HepG2 (cell line): Measurements from ENCODE around the gene MAGI1. TPM values are rescaled to one million over a fixed set of nuclear protein-coding genes. Genes with fewer than 3 reads are reported as not detected.

Experiments used
- ATAC-seq: fragments of 200-7000 bp; cut with Tn5 transposase; 3 replicates; pipeline ENCODE4 v1.9.1; 2020; ENCODE audit warnings: mild to moderate bottlenecking, moderate library complexity
- BruUV-seq: library from RNA; stranded (reverse); fragments of 400-500 nt; replicated peaks from 2 replicates; lab custom pipeline; 2021; lab: Mats Ljungman, UMichigan
- CTCF ChIA-PET: fragments of 300-600 bp; formaldehyde crosslinking; extraction: SDS; loops from one replicate; lab custom pipeline; 2021; ENCODE audit warnings: low total read pairs, inconsistent platforms, low intra/inter-chr PET ratio; lab: Yijun Ruan, JAX
- POLR2A ChIA-PET: fragments of 350-600 bp; sonication (Branson Sonifier 250); formaldehyde crosslinking; loops from one replicate; lab custom pipeline; 2020; ENCODE audit warnings: antibody characterized with exemption, inconsistent platforms; lab: Yijun Ruan, JAX
- DNase-seq: peaks from one replicate; pipeline ENCODE4 v3.0.0-alpha.2; 2015; ENCODE audit warnings: low spot score
- FAIRE-seq: peaks from 3 replicates; lab custom pipeline; 2011; peaks lifted over from hg19 to GRCh38; lab: Jason Lieb, UNC
- H2AFZ ChIP-seq: one replicate; pipeline ENCODE4 v1.6.1; 2011; ENCODE audit warnings: low read length, inconsistent platforms
- H3K27ac ChIP-seq: fragments of 300-600 bp; 3 replicates; pipeline ENCODE4 v1.8.0; 2011; ENCODE audit warnings: mixed run types, mild to moderate bottlenecking, mixed read lengths, low read length, inconsistent platforms; ENCODE audit not compliant: insufficient read depth; ENCODE audit errors: extremely low read length
- H3K27me3 ChIP-seq, 2 experiments: fragments of 200-600 bp in 1 of 2; 2 replicates in 1 of 2; 3 replicates in 1 of 2; pipeline versions ENCODE4 v1.6.0 to v1.8.0; 2011; ENCODE audit warnings: low read length in 2 of 2, mild to moderate bottlenecking in 2 of 2, moderate library complexity in 2 of 2, inconsistent platforms in 1 of 2; ENCODE audit not compliant: insufficient read depth in 2 of 2, control insufficient read depth in 1 of 2
- H3K36me3 ChIP-seq, 2 experiments: fragments of 200-600 bp in 1 of 2; replicated peaks in 1 of 2; 2 replicates in 1 of 2; 3 replicates in 1 of 2; pipeline versions ENCODE4 v1.5.1 to v1.8.0; 2011; ENCODE audit warnings: low read length in 2 of 2, inconsistent platforms in 1 of 2; ENCODE audit not compliant: insufficient read depth in 2 of 2, control insufficient read depth in 1 of 2
- H3K4me1 ChIP-seq: 2 replicates; pipeline ENCODE4 v1.5.1; 2012; ENCODE audit warnings: low read length, inconsistent platforms; ENCODE audit not compliant: insufficient read depth
- H3K4me2 ChIP-seq: 2 replicates; pipeline ENCODE4 v1.6.0; 2011; ENCODE audit warnings: low read depth, low read length, inconsistent platforms
- H3K4me3 ChIP-seq, 3 experiments: fragments of 200-600 bp in 1 of 3; sonication (generic), shearing (Covaris generic) in 1 of 3; replicated peaks in 1 of 3; 2 replicates each; pipeline ENCODE4 v1.5.1; 2011 to 2016; ENCODE audit warnings: low read length in 3 of 3, inconsistent platforms in 2 of 3, low read depth in 2 of 3, mild to moderate bottlenecking in 2 of 3, control low read depth in 1 of 3, mixed read lengths in 1 of 3; ENCODE audit not compliant: insufficient read depth in 1 of 3
- H3K79me2 ChIP-seq: one replicate; pipeline ENCODE4 v1.6.1; 2011; ENCODE audit warnings: low read length, inconsistent platforms; ENCODE audit not compliant: insufficient read depth
- H3K9ac ChIP-seq: 2 replicates; pipeline ENCODE4 v1.6.0; 2011; ENCODE audit warnings: mild to moderate bottlenecking, low read depth, low read length, inconsistent platforms; ENCODE audit not compliant: insufficient read depth
- H3K9me3 ChIP-seq: 2 replicates; pipeline ENCODE4 v1.5.1; 2012; ENCODE audit warnings: mild to moderate bottlenecking, low read length
- H4K20me1 ChIP-seq: 2 replicates; pipeline ENCODE4 v1.6.0; 2011; ENCODE audit warnings: inconsistent platforms, mild to moderate bottlenecking, low read length, moderate library complexity; ENCODE audit not compliant: insufficient read depth
- CBX5 ChIP-seq: sonication (generic); formaldehyde crosslinking; IDR thresholded peaks from 2 replicates; pipeline ENCODE4 v1.4.0; 2020; ENCODE audit warnings: missing genetic modification reagents, borderline replicate concordance
- EED ChIP-seq: sonication (generic); formaldehyde crosslinking; IDR thresholded peaks from 2 replicates; pipeline ENCODE4 v1.5.0; 2020; ENCODE audit warnings: mild to moderate bottlenecking, missing genetic modification reagents
- FIP1L1 ChIP-seq: fragments of 200-400 bp; formaldehyde crosslinking; IDR thresholded peaks from 2 replicates; pipeline ENCODE4 v1.6.1; 2018; ENCODE audit warnings: low read depth, mild to moderate bottlenecking, low read length, moderate library complexity, borderline replicate concordance; ENCODE audit not compliant: insufficient read depth
- KDM5A ChIP-seq: fragments of 200-600 bp; sonication (generic); IDR thresholded peaks from 2 replicates; pipeline ENCODE4 v1.7.0; 2018; ENCODE audit warnings: antibody characterized with exemption, mild to moderate bottlenecking, low read length, borderline replicate concordance
- MAFG ChIP-seq: sonication (generic); formaldehyde crosslinking; IDR thresholded peaks from 2 replicates; pipeline ENCODE4 v1.5.1; 2020; ENCODE audit warnings: mild to moderate bottlenecking, missing genetic modification reagents
- NFIC ChIP-seq: IDR thresholded peaks from 2 replicates; pipeline ENCODE4 v1.6.1; 2012; ENCODE audit warnings: mild to moderate bottlenecking, low read length, inconsistent platforms
- NR2F6 ChIP-seq, 2 experiments: IDR thresholded peaks; 2 replicates each; pipeline ENCODE4 v1.6.1; 2016; ENCODE audit warnings: antibody characterized with exemption in 1 of 2, mild to moderate bottlenecking in 1 of 2
- NRL ChIP-seq: sonication (generic); formaldehyde crosslinking; IDR thresholded peaks from 2 replicates; pipeline ENCODE4 v1.5.0; 2020; ENCODE audit warnings: missing genetic modification reagents, mild to moderate bottlenecking, moderate library complexity, borderline replicate concordance
- POLR2AphosphoS5 ChIP-seq: IDR thresholded peaks from 2 replicates; pipeline ENCODE4 v1.6.1; 2012; ENCODE audit warnings: low read depth, low read length
- SRSF1 ChIP-seq: fragments of 200-400 bp; formaldehyde crosslinking; optimal IDR thresholded peaks from 2 replicates; pipeline ENCODE3; 2017; ENCODE audit warnings: mild to moderate bottlenecking, low read depth, low read length, moderate library complexity
- TCF7 ChIP-seq: sonication (generic); IDR thresholded peaks from 2 replicates; pipeline ENCODE4 v1.6.1; 2016; ENCODE audit warnings: antibody characterized with exemption, low read depth
- ZMAT3 ChIP-seq: sonication (generic); formaldehyde crosslinking; conservative IDR thresholded peaks from 2 replicates; pipeline ENCODE4 v1.7.0; 2021; ENCODE audit warnings: missing genetic modification reagents
- ZNF333 ChIP-seq: sonication (generic); formaldehyde crosslinking; IDR thresholded peaks from 2 replicates; pipeline ENCODE4 v1.4.0; 2020; ENCODE audit warnings: mild to moderate bottlenecking, missing genetic modification reagents, borderline replicate concordance
- ZNF343 ChIP-seq: sonication (generic); formaldehyde crosslinking; IDR thresholded peaks from 2 replicates; pipeline ENCODE4 v1.4.0; 2020; ENCODE audit warnings: mild to moderate bottlenecking, missing genetic modification reagents
- WGBS: methylation state at CpG from one replicate; pipeline ENCODE4 v1.1.6; 2017; ENCODE audit warnings: low lambda C conversion rate; 5-methylcytosine and 5-hydroxymethylcytosine counted together
- in situ Hi-C: cut with HindIII; loops from 2 replicates; pipeline ENCODE4 v1.10.0; 2017; ENCODE audit warnings: low pct_unique_long_range_greater_than_20kb; ENCODE audit not compliant: extremely low pct_ligation_motif_present
- intact Hi-C: fragments of 100-400 bp; cut with micrococcal nuclease; formaldehyde crosslinking; loops from one replicate; pipeline ENCODE4 v1.10.0; 2022; ENCODE audit not compliant: unreplicated experiment
- polyA plus RNA-seq, 8 experiments: library from polyadenylated mRNA; depleted of rRNA in 3 of 8; stranded (reverse) in 7 of 8; unstranded in 1 of 8; fragments of >200 nt; fragmentation: Illumina TruSeq in 4 of 8; extraction: Trizol in 4 of 8; gene quantifications; 2 replicates each; pipeline versions ENCODE4 v1.2.1 to v1.2.3, GENCODE V29; 2011 to 2016; ENCODE audit warnings: low read depth in 4 of 8, missing spikeins in 1 of 8, mixed read lengths in 1 of 8; ENCODE audit not compliant: insufficient read depth in 1 of 8
- total RNA-seq, 5 experiments: library from RNA; depleted of rRNA; stranded (reverse); fragments of >200 nt; fragmentation: Illumina TruSeq; extraction: Trizol; gene quantifications; 2 replicates each; pipeline ENCODE4 v1.2.3, GENCODE V29; 2016; ENCODE audit warnings: low read depth in 1 of 5
- TF ChIP-seq, protein P1 (sequence below): sonication (generic); formaldehyde crosslinking; IDR thresholded peaks from 2 replicates; pipeline ENCODE4 v1.8.0; 2022; ENCODE audit warnings: mild to moderate bottlenecking, missing genetic modification reagents
- TF ChIP-seq, protein P2 (sequence below): sonication (generic); formaldehyde crosslinking; IDR thresholded peaks from 2 replicates; pipeline ENCODE4 v1.5.0; 2020; ENCODE audit warnings: missing genetic modification reagents
- TF ChIP-seq, protein P3 (sequence below): sonication (generic); formaldehyde crosslinking; IDR thresholded peaks from 2 replicates; pipeline ENCODE4 v1.4.0; 2020; ENCODE audit warnings: missing genetic modification reagents
- TF ChIP-seq, protein P4 (sequence below): sonication (generic); formaldehyde crosslinking; IDR thresholded peaks from 2 replicates; pipeline ENCODE4 v1.5.1; 2020; ENCODE audit warnings: missing genetic modification reagents, mild to moderate bottlenecking, borderline replicate concordance
- TF ChIP-seq, protein P5 (sequence below): sonication (generic); formaldehyde crosslinking; IDR thresholded peaks from 2 replicates; pipeline ENCODE4 v1.4.0; 2020; ENCODE audit warnings: missing genetic modification reagents

MAGI1 gene
- total and polyA plus RNA-seq, 2 of the 13 experiments (the other 11 are each of a cell fraction or from before 2014, with no cell fraction given), result 22.2 to 26.0 TPM

DNA sequence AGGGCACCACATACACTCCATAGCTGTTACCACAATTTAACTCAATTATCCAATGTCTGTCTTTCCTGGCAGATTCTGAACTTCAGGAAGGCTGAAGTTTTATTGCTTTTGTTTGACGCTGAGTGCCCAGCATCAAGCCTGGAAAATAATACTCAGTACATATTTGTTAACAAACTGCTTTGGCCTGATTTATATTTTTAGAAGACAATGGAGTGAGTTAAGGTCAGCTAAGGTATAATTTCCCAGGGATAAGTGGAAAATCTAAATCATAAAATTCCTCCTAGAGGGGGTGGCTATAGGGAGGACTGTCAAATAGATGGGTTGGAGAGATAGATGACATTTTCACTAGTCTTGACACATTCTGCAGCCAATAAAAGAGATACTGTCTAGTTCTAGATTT lies 691.6 kb downstream of the MAGI1 start:
- Histone ChIP-seq H3K4me2 (no peak overlapping the region), H3K36me3 (no peaks in the 10 kb centered on the region), H2AFZ (no peak overlapping the region), H3K9ac (no peak overlapping the region), H3K4me1 (peaks cover 44% of the 10 kb centered on the region), H4K20me1 (no peaks in the 10 kb centered on the region), H3K4me3 (no peak overlapping the region), H3K79me2 (no peaks in the 10 kb centered on the region), H3K27ac (no peak overlapping the region), H3K9me3 (no peaks in the 10 kb centered on the region), H3K27me3 (no peaks in the 10 kb centered on the region; a peak in 1 of 5 replicates)
- ChIA-PET POLR2A (no interaction called here), CTCF (no interaction called here)
- intact Hi-C loops (loop anchor here (10.0 kb wide), 1 partner anchor 408 kb away; no protein-coding TSS in a partner anchor), in situ Hi-C loops (loop anchor here (10.0 kb wide), 1 partner anchor 388 kb away; no protein-coding TSS in a partner anchor)
- no peak for FAIRE-seq
- TF ChIP-seq EED (no peak), SRSF1 (no peak), MAFG (no peak), FIP1L1 (no peak), NRL (CRISPR knock-in tag) (no peak), NFIC (no peak), NR2F6 (IDR thresholded peaks at IDR 0.05) (no peak), NR2F6 (CRISPR knock-in tag; IDR thresholded peaks at IDR 0.05) (no peak), TCF7 (no peak), ZNF343 (CRISPR knock-in tag) (no peak), ZNF333 (CRISPR knock-in tag) (no peak), CBX5 (no peak), KDM5A (no peak), POLR2AphosphoS5 (no peak), ZMAT3 (CRISPR knock-in tag) (no peak)
- TF ChIP-seq, protein P1, sequence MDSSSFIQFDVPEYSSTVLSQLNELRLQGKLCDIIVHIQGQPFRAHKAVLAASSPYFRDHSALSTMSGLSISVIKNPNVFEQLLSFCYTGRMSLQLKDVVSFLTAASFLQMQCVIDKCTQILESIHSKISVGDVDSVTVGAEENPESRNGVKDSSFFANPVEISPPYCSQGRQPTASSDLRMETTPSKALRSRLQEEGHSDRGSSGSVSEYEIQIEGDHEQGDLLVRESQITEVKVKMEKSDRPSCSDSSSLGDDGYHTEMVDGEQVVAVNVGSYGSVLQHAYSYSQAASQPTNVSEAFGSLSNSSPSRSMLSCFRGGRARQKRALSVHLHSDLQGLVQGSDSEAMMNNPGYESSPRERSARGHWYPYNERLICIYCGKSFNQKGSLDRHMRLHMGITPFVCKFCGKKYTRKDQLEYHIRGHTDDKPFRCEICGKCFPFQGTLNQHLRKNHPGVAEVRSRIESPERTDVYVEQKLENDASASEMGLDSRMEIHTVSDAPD (CRISPR knock-in tag), result no peak
- TF ChIP-seq, protein P2, sequence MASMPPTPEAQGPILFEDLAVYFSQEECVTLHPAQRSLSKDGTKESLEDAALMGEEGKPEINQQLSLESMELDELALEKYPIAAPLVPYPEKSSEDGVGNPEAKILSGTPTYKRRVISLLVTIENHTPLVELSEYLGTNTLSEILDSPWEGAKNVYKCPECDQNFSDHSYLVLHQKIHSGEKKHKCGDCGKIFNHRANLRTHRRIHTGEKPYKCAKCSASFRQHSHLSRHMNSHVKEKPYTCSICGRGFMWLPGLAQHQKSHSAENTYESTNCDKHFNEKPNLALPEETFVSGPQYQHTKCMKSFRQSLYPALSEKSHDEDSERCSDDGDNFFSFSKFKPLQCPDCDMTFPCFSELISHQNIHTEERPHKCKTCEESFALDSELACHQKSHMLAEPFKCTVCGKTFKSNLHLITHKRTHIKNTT (CRISPR knock-in tag), result no peak
- TF ChIP-seq, protein P3, sequence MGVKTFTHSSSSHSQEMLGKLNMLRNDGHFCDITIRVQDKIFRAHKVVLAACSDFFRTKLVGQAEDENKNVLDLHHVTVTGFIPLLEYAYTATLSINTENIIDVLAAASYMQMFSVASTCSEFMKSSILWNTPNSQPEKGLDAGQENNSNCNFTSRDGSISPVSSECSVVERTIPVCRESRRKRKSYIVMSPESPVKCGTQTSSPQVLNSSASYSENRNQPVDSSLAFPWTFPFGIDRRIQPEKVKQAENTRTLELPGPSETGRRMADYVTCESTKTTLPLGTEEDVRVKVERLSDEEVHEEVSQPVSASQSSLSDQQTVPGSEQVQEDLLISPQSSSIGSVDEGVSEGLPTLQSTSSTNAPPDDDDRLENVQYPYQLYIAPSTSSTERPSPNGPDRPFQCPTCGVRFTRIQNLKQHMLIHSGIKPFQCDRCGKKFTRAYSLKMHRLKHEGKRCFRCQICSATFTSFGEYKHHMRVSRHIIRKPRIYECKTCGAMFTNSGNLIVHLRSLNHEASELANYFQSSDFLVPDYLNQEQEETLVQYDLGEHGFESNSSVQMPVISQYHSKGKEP (CRISPR knock-in tag), result no peak
- TF ChIP-seq, protein P4, sequence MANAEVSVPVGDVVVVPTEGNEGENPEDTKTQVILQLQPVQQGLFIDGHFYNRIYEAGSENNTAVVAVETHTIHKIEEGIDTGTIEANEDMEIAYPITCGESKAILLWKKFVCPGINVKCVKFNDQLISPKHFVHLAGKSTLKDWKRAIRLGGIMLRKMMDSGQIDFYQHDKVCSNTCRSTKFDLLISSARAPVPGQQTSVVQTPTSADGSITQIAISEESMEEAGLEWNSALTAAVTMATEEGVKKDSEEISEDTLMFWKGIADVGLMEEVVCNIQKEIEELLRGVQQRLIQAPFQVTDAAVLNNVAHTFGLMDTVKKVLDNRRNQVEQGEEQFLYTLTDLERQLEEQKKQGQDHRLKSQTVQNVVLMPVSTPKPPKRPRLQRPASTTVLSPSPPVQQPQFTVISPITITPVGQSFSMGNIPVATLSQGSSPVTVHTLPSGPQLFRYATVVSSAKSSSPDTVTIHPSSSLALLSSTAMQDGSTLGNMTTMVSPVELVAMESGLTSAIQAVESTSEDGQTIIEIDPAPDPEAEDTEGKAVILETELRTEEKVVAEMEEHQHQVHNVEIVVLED (CRISPR knock-in tag), result no peak
- TF ChIP-seq, protein P5, sequence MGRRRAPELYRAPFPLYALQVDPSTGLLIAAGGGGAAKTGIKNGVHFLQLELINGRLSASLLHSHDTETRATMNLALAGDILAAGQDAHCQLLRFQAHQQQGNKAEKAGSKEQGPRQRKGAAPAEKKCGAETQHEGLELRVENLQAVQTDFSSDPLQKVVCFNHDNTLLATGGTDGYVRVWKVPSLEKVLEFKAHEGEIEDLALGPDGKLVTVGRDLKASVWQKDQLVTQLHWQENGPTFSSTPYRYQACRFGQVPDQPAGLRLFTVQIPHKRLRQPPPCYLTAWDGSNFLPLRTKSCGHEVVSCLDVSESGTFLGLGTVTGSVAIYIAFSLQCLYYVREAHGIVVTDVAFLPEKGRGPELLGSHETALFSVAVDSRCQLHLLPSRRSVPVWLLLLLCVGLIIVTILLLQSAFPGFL (CRISPR knock-in tag), result no peak
- no TSS peak for BruUV-seq
- no peak for ATAC-seq
- WGBS, result 83% methylated on average over 1 of the region's 1 CpG
- DNase-seq, result no peak
